CD14-positive monocyte (primary cell): ENCODE data around the gene LTB4R. TPM values are rescaled to one million over a fixed set of nuclear protein-coding genes. Genes with fewer than 3 reads are reported as not detected.

ENCODE experiments used
- DNase-seq, 3 donors: peaks; one replicate each; pipeline ENCODE4 v3.0.0-alpha.2; 2011 to 2022
- H2AFZ ChIP-seq: 2 replicates; pipeline ENCODE4 v1.6.0; 2012; ENCODE audit warnings: mild to moderate bottlenecking, low read depth, low read length, inconsistent platforms; ENCODE audit not compliant: insufficient read depth, poor library complexity, severe bottlenecking
- H3K27ac ChIP-seq, 2 donors: 1 replicate in 1 of 2; 2 replicates in 1 of 2; pipeline ENCODE4 v1.5.1; 2012 to 2013; ENCODE audit warnings: low read length in 2 of 2, control low read depth in 1 of 2, inconsistent platforms in 1 of 2, low read depth in 1 of 2, mild to moderate bottlenecking in 1 of 2
- H3K27me3 ChIP-seq, 2 donors: one replicate each; pipeline versions ENCODE4 v1.6.0 to v1.6.1; 2011 to 2013; ENCODE audit warnings: low read length in 2 of 2; ENCODE audit not compliant: control insufficient read depth in 2 of 2, insufficient read depth in 2 of 2
- H3K36me3 ChIP-seq, 2 donors: replicated peaks in 1 of 2; 1 replicate in 1 of 2; 2 replicates in 1 of 2; pipeline versions ENCODE4 v1.5.1 to v1.6.1; 2012 to 2013; ENCODE audit warnings: low read length in 2 of 2, control low read depth in 1 of 2, inconsistent platforms in 1 of 2, mild to moderate bottlenecking in 1 of 2; ENCODE audit not compliant: insufficient read depth in 2 of 2, control insufficient read depth in 1 of 2
- H3K4me1 ChIP-seq, 2 donors: 1 replicate in 1 of 2; 2 replicates in 1 of 2; pipeline versions ENCODE4 v1.5.1 to v1.6.1; 2012 to 2013; ENCODE audit warnings: low read length in 2 of 2, control low read depth in 1 of 2, inconsistent platforms in 1 of 2, mild to moderate bottlenecking in 1 of 2, moderate library complexity in 1 of 2; ENCODE audit not compliant: insufficient read depth in 2 of 2, control insufficient read depth in 1 of 2
- H3K4me2 ChIP-seq: replicated peaks from 2 replicates; pipeline ENCODE3; 2012; ENCODE audit warnings: low read length, moderate library complexity, mild to moderate bottlenecking; ENCODE audit not compliant: poor library complexity, severe bottlenecking; ENCODE audit errors: extremely low read depth
- H3K4me3 ChIP-seq, 3 experiments: fragments of 200-600 bp in 1 of 3; sonication (generic) in 1 of 3; replicated peaks in 1 of 3; 1 replicate in 2 of 3; 2 replicates in 1 of 3; pipeline ENCODE4 v1.5.1; 2011 to 2013; ENCODE audit warnings: low read length in 3 of 3, mild to moderate bottlenecking in 3 of 3, control low read depth in 2 of 3, low read depth in 2 of 3, inconsistent platforms in 1 of 3, moderate library complexity in 1 of 3
- H3K79me2 ChIP-seq: 2 replicates; pipeline ENCODE4 v1.6.0; 2012; ENCODE audit warnings: mild to moderate bottlenecking, control low read depth, inconsistent platforms, low read length, moderate library complexity; ENCODE audit not compliant: insufficient read depth
- H3K9ac ChIP-seq: 2 replicates; pipeline ENCODE4 v1.6.0; 2017; ENCODE audit warnings: low read length, mild to moderate bottlenecking; ENCODE audit not compliant: insufficient read depth, poor library complexity, severe bottlenecking
- H3K9me3 ChIP-seq, 2 donors: replicated peaks in 1 of 2; 1 replicate in 1 of 2; 2 replicates in 1 of 2; pipeline versions ENCODE4 v1.5.1 to v1.6.1; 2012 to 2013; ENCODE audit warnings: low read length in 2 of 2, control low read depth in 1 of 2; ENCODE audit not compliant: control insufficient read depth in 1 of 2, insufficient read depth in 1 of 2
- H4K20me1 ChIP-seq: 2 replicates; pipeline ENCODE4 v1.6.0; 2012; ENCODE audit warnings: mild to moderate bottlenecking, low read length, control low read depth, moderate library complexity; ENCODE audit not compliant: insufficient read depth
- H3K27ac Mint-ChIP-seq, 7 donors: one replicate each; pipeline ENCODE4 v1.8.0; 2020; ENCODE audit warnings: mild to moderate bottlenecking in 7 of 7, mixed read lengths in 7 of 7, moderate library complexity in 6 of 7, inconsistent platforms in 2 of 7
- H3K27me3 Mint-ChIP-seq, 3 donors: one replicate each; pipeline ENCODE4 v1.8.0; 2021 to 2022; ENCODE audit warnings: low read depth in 3 of 3, mild to moderate bottlenecking in 3 of 3, mixed read lengths in 3 of 3, moderate library complexity in 3 of 3, inconsistent platforms in 1 of 3
- H3K36me3 Mint-ChIP-seq, 2 donors: one replicate each; pipeline ENCODE4 v1.8.0; 2020; ENCODE audit warnings: mixed read lengths in 2 of 2, inconsistent platforms in 1 of 2, mild to moderate bottlenecking in 1 of 2
- H3K4me1 Mint-ChIP-seq: one replicate; pipeline ENCODE4 v1.8.0; 2020; ENCODE audit warnings: mild to moderate bottlenecking, mixed read lengths
- H3K4me3 Mint-ChIP-seq, 2 donors: one replicate each; pipeline ENCODE4 v1.8.0; 2020; ENCODE audit warnings: mild to moderate bottlenecking in 2 of 2, mixed read lengths in 2 of 2, moderate library complexity in 1 of 2
- H3K9me3 Mint-ChIP-seq, 7 donors: one replicate each; pipeline ENCODE4 v1.8.0; 2020 to 2022; ENCODE audit warnings: mixed read lengths in 7 of 7, mild to moderate bottlenecking in 6 of 7, moderate library complexity in 6 of 7, inconsistent platforms in 2 of 7
- WGBS: methylation state at CpG from one replicate; pipeline ENCODE4 v1.1.5; 2013; ENCODE audit warnings: missing lambda C conversion rate; ENCODE audit not compliant: insufficient coverage; 5-methylcytosine and 5-hydroxymethylcytosine counted together
- intact Hi-C, 2 donors: fragments of 100-400 bp; cut with micrococcal nuclease; formaldehyde crosslinking; loops; one replicate each; pipeline versions ENCODE4 v1.15.0 to v1.15.1; 2023
- polyA plus RNA-seq, 3 donors: library from polyadenylated mRNA; depleted of rRNA in 1 of 3; unstranded in 2 of 3; stranded (reverse) in 1 of 3; fragments of 300-500 nt in 2 of 3; fragments of >200 nt in 1 of 3; fragmentation: Illumina TruSeq in 2 of 3; gene quantifications; 1 replicate in 2 of 3; 2 replicates in 1 of 3; pipeline ENCODE4 v1.2.3, GENCODE V29; 2012 to 2021
- TF ChIP-seq, protein P1 (sequence below): fragments of 200-600 bp; IDR thresholded peaks from one replicate; pipeline ENCODE4 v1.8.0; 2022; ENCODE audit warnings: antibody characterized with exemption, mild to moderate bottlenecking

The LTB4R gene
- polyA plus RNA-seq, 3 donors: 51.5 to 98.5 (median 87.3) TPM

DNA sequence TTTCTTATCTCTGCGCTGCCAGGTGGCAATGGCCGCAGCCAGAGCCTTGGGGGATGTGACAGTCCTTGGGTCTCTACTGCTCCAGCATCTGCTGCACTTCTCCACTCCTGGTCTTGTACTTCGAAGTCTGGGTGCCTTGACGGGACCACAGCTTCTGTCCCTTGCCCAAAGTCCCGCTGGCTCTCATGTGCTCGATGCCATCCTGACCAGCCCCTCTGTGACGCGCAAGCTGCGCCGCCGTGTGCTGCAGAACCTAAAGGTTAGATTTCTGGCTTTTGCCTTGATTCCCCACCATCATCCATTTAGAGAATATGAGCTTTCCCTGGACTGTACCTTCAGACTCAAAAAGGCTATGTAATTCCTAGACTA, 7.3 kb upstream of the LTB4R start:
- TF ChIP-seq, protein P1, sequence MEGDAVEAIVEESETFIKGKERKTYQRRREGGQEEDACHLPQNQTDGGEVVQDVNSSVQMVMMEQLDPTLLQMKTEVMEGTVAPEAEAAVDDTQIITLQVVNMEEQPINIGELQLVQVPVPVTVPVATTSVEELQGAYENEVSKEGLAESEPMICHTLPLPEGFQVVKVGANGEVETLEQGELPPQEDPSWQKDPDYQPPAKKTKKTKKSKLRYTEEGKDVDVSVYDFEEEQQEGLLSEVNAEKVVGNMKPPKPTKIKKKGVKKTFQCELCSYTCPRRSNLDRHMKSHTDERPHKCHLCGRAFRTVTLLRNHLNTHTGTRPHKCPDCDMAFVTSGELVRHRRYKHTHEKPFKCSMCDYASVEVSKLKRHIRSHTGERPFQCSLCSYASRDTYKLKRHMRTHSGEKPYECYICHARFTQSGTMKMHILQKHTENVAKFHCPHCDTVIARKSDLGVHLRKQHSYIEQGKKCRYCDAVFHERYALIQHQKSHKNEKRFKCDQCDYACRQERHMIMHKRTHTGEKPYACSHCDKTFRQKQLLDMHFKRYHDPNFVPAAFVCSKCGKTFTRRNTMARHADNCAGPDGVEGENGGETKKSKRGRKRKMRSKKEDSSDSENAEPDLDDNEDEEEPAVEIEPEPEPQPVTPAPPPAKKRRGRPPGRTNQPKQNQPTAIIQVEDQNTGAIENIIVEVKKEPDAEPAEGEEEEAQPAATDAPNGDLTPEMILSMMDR: no peak
- intact Hi-C loops: loop anchor here in 1 of 2 donors (10.0 kb wide), 1 partner anchor 89 kb away; the partner anchor contains the start of genes CHMP4A and MDP1
- H3K4me2 ChIP-seq: no peak overlapping the region
- H3K27me3 ChIP-seq: no peaks in the 10 kb centered on the region
- WGBS: 97% methylated on average over 11 of the region's 11 CpGs
- H3K4me3 ChIP-seq: no peak overlapping the region
- H3K27ac ChIP-seq: no peak overlapping the region
- no peak for DNase-seq
- H3K9me3 ChIP-seq: no peaks in the 10 kb centered on the region
- H3K4me1 ChIP-seq: peaks cover 30 to 39% of the 10 kb centered on the region in 2 donors
- H3K79me2 ChIP-seq: peaks cover 79% of the 10 kb centered on the region
- H3K36me3 ChIP-seq: peaks cover 70 to 72% of the 10 kb centered on the region in 2 donors
- H3K4me1 Mint-ChIP-seq: peaks cover 39% of the 10 kb centered on the region
- peaks cover 45% of the 10 kb centered on the region for H4K20me1 ChIP-seq
- no peaks in the 10 kb centered on the region for H3K9me3 Mint-ChIP-seq
- H2AFZ ChIP-seq: no peak overlapping the region
- H3K9ac ChIP-seq: no peak overlapping the region
- H3K27me3 Mint-ChIP-seq: peaks cover 0 to under 1% (median 0%) of the 10 kb centered on the region in 3 donors
- H3K27ac Mint-ChIP-seq: peak overlapping the region in 5 of 7 donors; percentile 1 to 73 (median 46)
- H3K36me3 Mint-ChIP-seq: peaks cover 76 to 79% of the 10 kb centered on the region in 2 donors
- H3K4me3 Mint-ChIP-seq: no peak overlapping the region

DNA sequence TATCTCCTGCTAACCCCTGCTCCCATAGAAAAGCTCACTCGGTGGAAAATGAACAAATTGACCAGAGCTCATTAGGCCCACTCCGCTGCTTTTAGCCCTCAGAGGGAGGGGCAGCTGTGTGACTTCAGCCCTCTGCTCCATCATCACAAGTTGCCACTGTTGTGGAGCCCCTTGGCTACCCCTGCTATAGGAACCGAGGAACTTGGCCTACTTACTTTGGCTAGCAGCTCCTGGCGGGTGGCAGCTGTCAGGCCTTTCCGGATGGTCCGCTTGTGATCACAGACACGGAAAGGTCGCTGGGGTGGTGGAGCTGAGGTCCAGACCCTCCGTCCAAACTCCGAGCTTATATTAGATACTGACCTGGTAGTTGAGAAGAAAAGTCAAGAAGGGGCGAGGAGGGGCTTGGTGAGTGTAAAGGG, 4.1 kb upstream of the LTB4R start:
- no peaks in the 10 kb centered on the region for H3K27me3 Mint-ChIP-seq
- WGBS: 86% methylated on average over 11 of the region's 11 CpGs
- Histone ChIP-seq H2AFZ (no peak overlapping the region), H3K27ac (peak overlapping the region in 1 of 2 donors; percentile 57), H3K4me2 (no peak overlapping the region), H3K27me3 (no peaks in the 10 kb centered on the region), H4K20me1 (peaks cover 62% of the 10 kb centered on the region), H3K9ac (no peak overlapping the region), H3K9me3 (no peaks in the 10 kb centered on the region), H3K4me3 (no peak overlapping the region), H3K36me3 (peaks cover 61 to 70% of the 10 kb centered on the region in 2 donors), H3K4me1 (peaks cover 40 to 47% of the 10 kb centered on the region in 2 donors), H3K79me2 (peaks cover 80% of the 10 kb centered on the region)
- peaks cover 71 to 79% of the 10 kb centered on the region in 2 donors for H3K36me3 Mint-ChIP-seq
- peaks cover 43% of the 10 kb centered on the region for H3K4me1 Mint-ChIP-seq
- intact Hi-C loops: loop anchor here in 1 of 2 donors (10.0 kb wide), 1 partner anchor 92 kb away; the partner anchor contains the start of genes CHMP4A and MDP1
- TF ChIP-seq, protein P1: no peak
- peaks cover 0 to 2% (median 0%) of the 10 kb centered on the region in 7 donors for H3K9me3 Mint-ChIP-seq
- peak overlapping the region in 5 of 7 donors; percentile 22 to 83 (median 60) for H3K27ac Mint-ChIP-seq
- no peak overlapping the region for H3K4me3 Mint-ChIP-seq
- DNase-seq: no peak
